HepG2 (cell line): Measurements from ENCODE around the gene ABHD12. TPM values are rescaled to one million over a fixed set of nuclear protein-coding genes. Genes with fewer than 3 reads are reported as not detected.
A peak's percentile ranks its signal among the peaks of the same experiment; 100 is the strongest.

Source experiments
- EED ChIP-seq: sonication (generic); formaldehyde crosslinking; IDR thresholded peaks from 2 replicates; pipeline ENCODE4 v1.5.0; 2020; ENCODE audit warnings: mild to moderate bottlenecking, missing genetic modification reagents
- EHMT2 ChIP-seq: fragments of 200-600 bp; sonication (generic); IDR thresholded peaks from 2 replicates; pipeline ENCODE4 v1.7.0; 2017; ENCODE audit warnings: antibody characterized with exemption, low read depth, low read length, borderline replicate concordance
- HDAC6 ChIP-seq: fragments of 200-600 bp; sonication (generic); IDR thresholded peaks from 2 replicates; pipeline ENCODE4 v1.7.0; 2017; ENCODE audit warnings: mild to moderate bottlenecking, antibody characterized with exemption, low read length, low read depth
- JUNB ChIP-seq: sonication (generic); formaldehyde crosslinking; IDR thresholded peaks from 2 replicates; pipeline ENCODE4 v1.8.0; 2022; ENCODE audit warnings: missing genetic modification reagents, mild to moderate bottlenecking, borderline replicate concordance
- MAFG ChIP-seq: sonication (generic); formaldehyde crosslinking; IDR thresholded peaks from 2 replicates; pipeline ENCODE4 v1.5.1; 2020; ENCODE audit warnings: mild to moderate bottlenecking, missing genetic modification reagents
- PRDM10 ChIP-seq: sonication (generic); formaldehyde crosslinking; IDR thresholded peaks from 2 replicates; pipeline ENCODE4 v1.4.0; 2020; ENCODE audit warnings: low read depth, missing genetic modification reagents
- RNF2 ChIP-seq: fragments of 450-650 bp; conservative IDR thresholded peaks from 2 replicates; pipeline ENCODE4 v1.6.1; 2016; ENCODE audit warnings: low read depth
- SMC3 ChIP-seq: IDR thresholded peaks from 2 replicates; pipeline ENCODE4 v1.6.1; 2011; ENCODE audit warnings: low read length, improper control_type of control experiment
- XRCC5 ChIP-seq: fragments of 200-400 bp; formaldehyde crosslinking; optimal IDR thresholded peaks from 2 replicates; pipeline ENCODE3; 2017; ENCODE audit warnings: mild to moderate bottlenecking, low read length
- ZBTB37 ChIP-seq: sonication (generic); formaldehyde crosslinking; IDR thresholded peaks from 2 replicates; pipeline ENCODE4 v1.4.0; 2020; ENCODE audit warnings: mild to moderate bottlenecking, missing genetic modification reagents
- ZNF530 ChIP-seq: sonication (generic); formaldehyde crosslinking; IDR thresholded peaks from 2 replicates; pipeline ENCODE4 v1.5.0; 2020; ENCODE audit warnings: low read depth, mild to moderate bottlenecking, missing genetic modification reagents
- ZNF547 ChIP-seq: sonication (generic); formaldehyde crosslinking; IDR thresholded peaks from 2 replicates; pipeline ENCODE4 v1.5.1; 2020; ENCODE audit warnings: mild to moderate bottlenecking, missing genetic modification reagents
- ZNF550 ChIP-seq: sonication (generic); formaldehyde crosslinking; IDR thresholded peaks from 2 replicates; pipeline ENCODE4 v1.4.0; 2020; ENCODE audit warnings: mild to moderate bottlenecking, missing genetic modification reagents, borderline replicate concordance
- polyA plus RNA-seq, 8 experiments: library from polyadenylated mRNA; depleted of rRNA in 3 of 8; stranded (reverse) in 7 of 8; unstranded in 1 of 8; fragments of >200 nt; fragmentation: Illumina TruSeq in 4 of 8; extraction: Trizol in 4 of 8; gene quantifications; 2 replicates each; pipeline versions ENCODE4 v1.2.1 to v1.2.3, GENCODE V29; 2011 to 2016; ENCODE audit warnings: low read depth in 4 of 8, missing spikeins in 1 of 8, mixed read lengths in 1 of 8; ENCODE audit not compliant: insufficient read depth in 1 of 8
- total RNA-seq, 5 experiments: library from RNA; depleted of rRNA; stranded (reverse); fragments of >200 nt; fragmentation: Illumina TruSeq; extraction: Trizol; gene quantifications; 2 replicates each; pipeline ENCODE4 v1.2.3, GENCODE V29; 2016; ENCODE audit warnings: low read depth in 1 of 5
- TF ChIP-seq, protein P1 (sequence below): sonication (generic); formaldehyde crosslinking; IDR thresholded peaks from 2 replicates; pipeline ENCODE4 v1.5.1; 2020; ENCODE audit warnings: missing genetic modification reagents, mild to moderate bottlenecking, borderline replicate concordance
- TF ChIP-seq, protein P2 (sequence below): sonication (generic); formaldehyde crosslinking; IDR thresholded peaks from 2 replicates; pipeline ENCODE4 v1.9.0; 2022; ENCODE audit warnings: low read depth, missing genetic modification reagents
- TF ChIP-seq, protein P3 (sequence below): IDR thresholded peaks from 2 replicates; pipeline ENCODE4 v1.6.1; 2018; ENCODE audit warnings: missing genetic modification reagents

The ABHD12 gene
- total and polyA plus RNA-seq, 2 of the 13 experiments (the other 11 are each of a cell fraction or from before 2014, with no cell fraction given), result 23.5 to 72.1 TPM

- TF ChIP-seq ZBTB37, result no peak
- TF ChIP-seq PRDM10 (CRISPR knock-in tag), result 0 out of 2 replicates have a peak, but pooled peaks have one; percentile 62
- TF ChIP-seq, protein P1, sequence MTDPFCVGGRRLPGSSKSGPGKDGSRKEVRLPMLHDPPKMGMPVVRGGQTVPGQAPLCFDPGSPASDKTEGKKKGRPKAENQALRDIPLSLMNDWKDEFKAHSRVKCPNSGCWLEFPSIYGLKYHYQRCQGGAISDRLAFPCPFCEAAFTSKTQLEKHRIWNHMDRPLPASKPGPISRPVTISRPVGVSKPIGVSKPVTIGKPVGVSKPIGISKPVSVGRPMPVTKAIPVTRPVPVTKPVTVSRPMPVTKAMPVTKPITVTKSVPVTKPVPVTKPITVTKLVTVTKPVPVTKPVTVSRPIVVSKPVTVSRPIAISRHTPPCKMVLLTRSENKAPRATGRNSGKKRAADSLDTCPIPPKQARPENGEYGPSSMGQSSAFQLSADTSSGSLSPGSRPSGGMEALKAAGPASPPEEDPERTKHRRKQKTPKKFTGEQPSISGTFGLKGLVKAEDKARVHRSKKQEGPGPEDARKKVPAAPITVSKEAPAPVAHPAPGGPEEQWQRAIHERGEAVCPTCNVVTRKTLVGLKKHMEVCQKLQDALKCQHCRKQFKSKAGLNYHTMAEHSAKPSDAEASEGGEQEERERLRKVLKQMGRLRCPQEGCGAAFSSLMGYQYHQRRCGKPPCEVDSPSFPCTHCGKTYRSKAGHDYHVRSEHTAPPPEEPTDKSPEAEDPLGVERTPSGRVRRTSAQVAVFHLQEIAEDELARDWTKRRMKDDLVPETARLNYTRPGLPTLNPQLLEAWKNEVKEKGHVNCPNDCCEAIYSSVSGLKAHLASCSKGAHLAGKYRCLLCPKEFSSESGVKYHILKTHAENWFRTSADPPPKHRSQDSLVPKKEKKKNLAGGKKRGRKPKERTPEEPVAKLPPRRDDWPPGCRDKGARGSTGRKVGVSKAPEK (CRISPR knock-in tag), result peak; percentile 91; the same call in 1 of the 2 replicates
- TF ChIP-seq JUNB (CRISPR knock-in tag), result peak; percentile 85
- TF ChIP-seq SMC3, result no peak
- peak; percentile 83 for TF ChIP-seq MAFG
- TF ChIP-seq ZNF530 (CRISPR knock-in tag), result no peak; the same call in 1 of the 2 replicates
- TF ChIP-seq, protein P2, sequence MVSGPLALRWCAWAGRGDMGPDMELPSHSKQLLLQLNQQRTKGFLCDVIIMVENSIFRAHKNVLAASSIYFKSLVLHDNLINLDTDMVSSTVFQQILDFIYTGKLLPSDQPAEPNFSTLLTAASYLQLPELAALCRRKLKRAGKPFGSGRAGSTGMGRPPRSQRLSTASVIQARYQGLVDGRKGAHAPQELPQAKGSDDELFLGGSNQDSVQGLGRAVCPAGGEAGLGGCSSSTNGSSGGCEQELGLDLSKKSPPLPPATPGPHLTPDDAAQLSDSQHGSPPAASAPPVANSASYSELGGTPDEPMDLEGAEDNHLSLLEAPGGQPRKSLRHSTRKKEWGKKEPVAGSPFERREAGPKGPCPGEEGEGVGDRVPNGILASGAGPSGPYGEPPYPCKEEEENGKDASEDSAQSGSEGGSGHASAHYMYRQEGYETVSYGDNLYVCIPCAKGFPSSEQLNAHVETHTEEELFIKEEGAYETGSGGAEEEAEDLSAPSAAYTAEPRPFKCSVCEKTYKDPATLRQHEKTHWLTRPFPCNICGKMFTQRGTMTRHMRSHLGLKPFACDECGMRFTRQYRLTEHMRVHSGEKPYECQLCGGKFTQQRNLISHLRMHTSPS (CRISPR knock-in tag), result 0 out of 2 replicates have a peak, but pooled peaks have one; percentile 17
- no peak for TF ChIP-seq EED (CRISPR knock-in tag)
- TF ChIP-seq HDAC6, result no peak
- peak; percentile 81 for TF ChIP-seq XRCC5
- TF ChIP-seq RNF2, result peak; percentile 99
- TF ChIP-seq ZNF547, result peak; percentile 97
- no peak for TF ChIP-seq ZNF550
- TF ChIP-seq, protein P3, sequence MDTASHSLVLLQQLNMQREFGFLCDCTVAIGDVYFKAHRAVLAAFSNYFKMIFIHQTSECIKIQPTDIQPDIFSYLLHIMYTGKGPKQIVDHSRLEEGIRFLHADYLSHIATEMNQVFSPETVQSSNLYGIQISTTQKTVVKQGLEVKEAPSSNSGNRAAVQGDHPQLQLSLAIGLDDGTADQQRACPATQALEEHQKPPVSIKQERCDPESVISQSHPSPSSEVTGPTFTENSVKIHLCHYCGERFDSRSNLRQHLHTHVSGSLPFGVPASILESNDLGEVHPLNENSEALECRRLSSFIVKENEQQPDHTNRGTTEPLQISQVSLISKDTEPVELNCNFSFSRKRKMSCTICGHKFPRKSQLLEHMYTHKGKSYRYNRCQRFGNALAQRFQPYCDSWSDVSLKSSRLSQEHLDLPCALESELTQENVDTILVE, result peak; percentile 75; the same call in 1 of the 2 replicates
- TF ChIP-seq EHMT2, result no peak; the same call in 1 of the 2 replicates
Observed at GRCh38 chr20:25338112-25339023, 52.3 kb downstream of the ABHD12 start (continued).
